ENCODE measurements around the gene SENP1.

GRCh38 chr12:48053122-48053521, 52.8 kb downstream of the SENP1 start:
- TF ChIP-seq CTCF (IDR thresholded peaks at IDR 0.05) (no peak), POLR2A (IDR thresholded peaks at IDR 0.05) (no peak)

Data from adrenal gland (tissue), 5 donors.